Stimulated activated CD4-positive, alpha-beta T cell treated with anti-CD3 and anti-CD28 coated beads, TNF-alpha, amount 100 ng/mL, for 1 hour (primary cell): ENCODE data around the gene SLC6A6.

Source experiments
- DNase-seq, 3 donors: peaks; one replicate each; pipeline ENCODE4 v3.0.0-alpha.2; 2020; ENCODE audit warnings: low read depth in 3 of 3, low spot score in 1 of 3

SLC6A6 gene

DNA sequence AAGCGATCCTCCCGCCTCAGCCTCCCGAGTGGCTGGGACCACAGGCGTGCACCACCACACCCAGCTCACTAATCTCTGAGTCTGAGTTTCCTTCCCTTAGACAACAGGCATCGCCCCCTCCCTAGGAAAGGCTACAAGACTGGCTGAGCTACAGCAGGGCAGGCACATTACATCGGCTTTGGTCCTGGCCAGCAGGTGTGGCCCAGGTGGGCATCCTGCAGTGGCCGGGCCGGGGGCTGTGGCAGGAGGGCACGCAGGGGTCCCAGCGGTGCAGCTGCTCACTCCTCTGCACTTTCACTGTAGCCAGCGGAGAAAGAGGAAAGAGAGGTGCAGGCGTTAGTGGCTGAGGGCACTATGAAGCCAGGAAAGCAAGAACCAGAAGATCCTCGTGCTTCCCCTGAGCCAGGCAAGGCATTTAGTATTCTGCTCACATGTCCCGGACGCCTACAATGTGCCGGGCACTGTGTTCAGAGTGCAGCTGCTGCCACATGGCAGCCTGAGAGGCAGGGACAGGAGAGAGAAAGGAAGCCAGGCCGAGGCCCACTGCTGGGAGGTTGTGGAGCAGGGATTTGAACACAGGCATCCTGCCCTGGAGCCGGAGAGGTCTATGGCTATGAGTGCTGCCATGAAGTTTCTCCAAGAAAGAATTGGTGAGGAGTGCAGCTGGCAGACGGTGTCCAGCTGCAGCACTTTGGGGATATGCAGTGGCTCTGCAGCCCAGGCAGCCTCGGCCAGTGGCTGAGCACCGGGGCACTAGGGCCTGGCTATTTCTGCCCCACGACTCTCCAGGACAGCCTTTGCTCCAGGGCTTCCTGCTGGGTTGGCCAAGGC is 115.4 kb downstream of the SLC6A6 start:
- no peak for DNase-seq

DNA sequence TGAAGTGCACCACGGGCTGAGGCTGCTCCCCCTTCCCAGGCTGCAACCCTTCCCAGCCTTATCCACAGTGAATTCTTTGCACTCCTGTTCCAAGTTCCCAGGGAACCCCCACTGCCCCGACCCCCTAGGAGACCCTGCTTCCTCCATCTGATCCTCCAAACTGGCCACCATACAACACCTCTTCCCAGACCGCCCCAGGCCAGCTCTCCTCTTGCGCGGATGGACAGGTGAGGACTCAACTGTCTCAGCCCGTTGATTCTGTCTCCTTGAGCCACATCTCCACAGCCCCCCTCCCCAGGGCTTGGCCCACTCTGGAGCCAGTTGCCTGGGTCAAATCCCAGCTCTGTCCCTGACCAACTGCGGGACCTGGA is 116.0 kb downstream of the SLC6A6 start:
- no peak for DNase-seq

DNA sequence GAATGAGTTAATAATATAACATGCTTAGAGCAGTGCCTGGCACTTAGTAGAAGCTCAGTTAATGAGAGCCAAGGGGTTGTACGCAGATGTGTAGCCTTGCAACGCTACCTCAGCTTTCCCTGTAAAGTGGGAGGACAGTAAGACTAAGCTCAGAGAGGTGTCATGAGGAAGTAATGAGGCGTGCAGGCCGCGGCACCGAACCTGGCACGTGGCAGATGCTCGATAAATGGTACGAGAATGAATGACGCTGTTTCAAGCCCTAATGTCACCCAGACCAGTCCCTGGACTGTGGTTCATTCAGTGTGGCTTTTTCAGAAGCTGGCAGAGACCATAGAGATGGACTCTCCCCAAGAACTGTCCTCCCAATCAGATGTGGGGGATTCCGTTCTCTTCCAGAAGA is 116.5 kb downstream of the SLC6A6 start:
- no peak for DNase-seq

DNA sequence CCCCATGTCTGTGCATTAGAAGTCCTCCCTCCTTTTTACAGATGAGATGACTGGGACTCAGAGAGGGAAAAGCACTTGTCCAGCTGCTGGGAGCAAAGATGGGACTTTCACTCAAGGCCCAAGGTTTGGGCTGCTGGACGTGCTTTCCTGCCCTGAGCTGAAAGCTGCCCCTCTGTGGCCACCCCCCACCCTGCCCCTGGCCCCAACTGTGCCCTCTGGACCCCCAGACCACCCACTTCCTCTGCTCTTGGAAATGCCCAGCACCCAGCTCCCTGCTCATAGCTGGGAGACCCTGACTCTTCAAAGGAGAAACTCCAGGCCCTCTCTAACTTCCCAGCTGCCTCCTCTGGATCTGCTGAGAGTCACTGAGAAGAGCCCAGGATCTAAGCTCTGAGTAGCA is 117.0 kb downstream of the SLC6A6 start:
- no peak for DNase-seq

DNA sequence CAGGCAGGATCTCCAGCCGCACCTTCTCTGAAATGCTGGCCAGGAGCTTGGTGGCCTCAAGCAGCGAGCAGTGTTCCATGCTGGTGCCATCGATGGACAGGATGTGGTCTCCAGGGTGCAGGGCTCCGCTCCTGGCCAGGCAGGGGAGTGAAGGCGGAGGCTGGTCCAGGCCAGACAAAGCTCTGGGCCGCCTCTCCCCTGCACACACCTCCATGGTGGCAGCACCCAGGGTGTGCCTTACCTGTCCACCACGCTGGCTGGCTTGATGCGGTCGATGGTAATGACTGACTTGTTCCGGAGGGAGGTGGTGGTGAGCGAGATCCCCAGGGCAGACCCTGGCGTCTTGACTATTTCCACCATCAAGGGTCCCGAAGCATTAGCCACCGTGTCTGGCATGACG is 117.7 kb downstream of the SLC6A6 start:
- no peak for DNase-seq

DNA sequence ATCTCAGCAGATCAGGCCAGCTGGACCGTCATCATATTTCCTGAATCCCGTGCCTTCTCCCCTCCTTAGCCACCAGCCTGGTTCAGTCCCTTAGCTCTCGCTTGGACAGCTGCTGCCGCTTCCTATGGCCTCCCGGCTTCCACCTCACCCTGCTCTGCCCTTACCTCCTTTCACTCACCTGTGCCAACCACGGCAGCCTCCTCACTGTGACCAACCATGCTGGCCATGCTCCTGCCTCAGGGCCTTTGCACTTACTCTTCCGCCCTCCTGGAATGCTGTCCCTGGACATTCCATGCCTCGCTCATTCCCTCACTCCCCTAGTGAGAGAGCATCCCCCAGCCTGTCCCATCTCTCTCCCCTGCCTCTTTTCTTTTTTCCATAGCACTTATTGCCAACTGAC is 118.6 kb downstream of the SLC6A6 start:
- no peak for DNase-seq

DNA sequence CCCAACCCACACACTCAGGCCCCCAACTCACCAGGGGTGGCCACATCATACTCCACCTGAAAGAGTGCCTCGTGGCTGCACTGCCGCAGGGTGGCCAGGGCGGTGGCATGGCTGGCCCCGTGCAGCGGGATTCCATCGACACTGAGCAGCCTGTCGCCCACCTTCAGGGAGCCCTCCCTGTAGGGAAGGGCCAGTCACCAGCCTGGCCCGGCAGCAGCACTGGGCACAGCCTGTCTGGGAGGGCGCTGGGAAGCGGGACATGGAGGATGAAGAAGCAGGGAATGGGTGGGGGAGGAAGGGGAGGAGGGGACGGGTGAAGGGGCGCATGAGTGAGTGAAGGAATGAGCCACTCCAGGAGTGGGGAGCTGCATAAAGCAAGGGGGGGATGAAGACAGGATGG is 119.2 kb downstream of the SLC6A6 start:
- no peak for DNase-seq

DNA sequence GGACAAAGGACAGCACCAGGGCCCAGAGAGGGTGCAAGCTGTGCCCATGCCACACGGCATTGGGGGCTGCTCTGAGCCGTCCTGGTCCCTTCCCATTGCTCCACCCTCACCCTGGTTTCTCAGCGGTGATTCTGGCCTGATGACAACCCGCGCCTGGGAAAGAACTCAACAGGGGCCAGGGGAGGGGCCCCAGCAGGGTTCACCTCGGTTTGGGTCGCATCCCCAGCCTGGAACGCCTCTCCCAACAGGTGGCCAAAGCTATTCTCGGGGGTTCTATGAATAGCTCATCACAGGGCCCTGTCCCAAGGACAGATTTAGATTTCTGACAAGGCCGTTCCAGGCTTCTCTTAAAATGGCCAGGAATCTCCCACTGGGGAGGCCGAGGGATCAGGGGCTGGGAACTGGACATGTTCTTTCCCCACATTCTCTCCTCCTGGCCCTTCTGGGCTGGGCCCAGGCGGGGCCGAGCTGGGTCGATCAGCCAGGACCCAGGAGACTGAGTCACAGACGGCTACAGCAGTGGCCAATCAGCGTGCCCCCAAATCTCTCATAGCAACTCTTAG is 119.8 kb downstream of the SLC6A6 start:
- DNase-seq: no peak

DNA sequence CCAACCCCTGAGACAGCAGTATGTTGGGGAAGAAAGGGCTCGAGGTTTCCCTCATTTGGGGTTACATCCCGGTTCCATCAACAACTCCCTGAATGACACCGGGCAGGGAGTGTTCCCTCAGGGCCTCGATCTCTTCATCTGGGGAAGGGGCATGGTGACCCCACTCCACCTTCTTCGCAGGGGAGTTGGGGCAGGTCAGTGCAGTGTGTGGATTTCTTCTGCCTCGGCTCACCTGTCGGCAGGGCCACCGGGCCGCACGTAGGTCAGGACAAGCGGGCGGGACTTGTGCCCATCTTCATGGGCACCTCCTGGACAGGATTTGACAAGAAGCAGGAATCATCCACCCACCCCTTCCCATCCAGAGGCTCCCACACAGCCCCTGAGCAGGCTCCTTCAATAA is 120.4 kb downstream of the SLC6A6 start:
- no peak for DNase-seq

DNA sequence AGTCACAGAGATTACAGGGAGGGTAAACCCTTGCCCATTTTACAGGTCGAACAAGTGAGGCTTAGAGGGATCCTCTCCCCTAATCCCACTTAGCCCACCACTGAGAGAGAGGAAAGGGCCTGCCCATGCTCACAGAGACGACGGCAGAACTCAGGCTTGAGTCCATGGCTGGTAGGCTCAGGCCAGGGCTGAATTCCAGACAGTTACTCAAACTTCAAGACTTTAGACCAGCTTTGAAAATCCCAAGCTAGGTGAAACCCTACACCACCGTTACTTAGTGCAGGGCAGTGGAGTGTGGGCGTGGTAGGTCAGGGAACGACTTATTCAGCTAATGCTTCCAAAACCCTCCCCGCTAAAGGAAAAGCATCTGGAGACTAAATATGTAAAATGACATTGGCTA is 121.4 kb downstream of the SLC6A6 start:
- DNase-seq: no peak

DNA sequence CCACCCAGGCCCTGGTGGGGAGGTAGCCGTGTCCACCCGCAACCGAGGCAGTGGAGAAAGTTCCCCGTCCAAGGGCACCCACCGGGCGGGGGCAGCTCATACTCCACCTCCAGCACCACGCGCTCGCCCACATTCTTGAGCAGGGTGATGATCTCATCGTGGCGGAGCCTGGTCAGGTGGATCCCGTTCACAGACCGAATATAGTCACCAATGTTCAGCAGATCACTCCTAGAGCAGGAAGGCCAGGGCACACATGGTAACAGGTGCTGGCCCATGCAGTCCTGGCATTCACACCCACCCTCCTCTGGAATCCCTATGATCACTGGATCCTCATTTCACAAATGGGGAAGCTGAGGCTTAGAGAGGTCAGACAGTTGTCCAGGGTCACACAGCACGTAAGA is 121.9 kb downstream of the SLC6A6 start:
- no peak for DNase-seq

DNA sequence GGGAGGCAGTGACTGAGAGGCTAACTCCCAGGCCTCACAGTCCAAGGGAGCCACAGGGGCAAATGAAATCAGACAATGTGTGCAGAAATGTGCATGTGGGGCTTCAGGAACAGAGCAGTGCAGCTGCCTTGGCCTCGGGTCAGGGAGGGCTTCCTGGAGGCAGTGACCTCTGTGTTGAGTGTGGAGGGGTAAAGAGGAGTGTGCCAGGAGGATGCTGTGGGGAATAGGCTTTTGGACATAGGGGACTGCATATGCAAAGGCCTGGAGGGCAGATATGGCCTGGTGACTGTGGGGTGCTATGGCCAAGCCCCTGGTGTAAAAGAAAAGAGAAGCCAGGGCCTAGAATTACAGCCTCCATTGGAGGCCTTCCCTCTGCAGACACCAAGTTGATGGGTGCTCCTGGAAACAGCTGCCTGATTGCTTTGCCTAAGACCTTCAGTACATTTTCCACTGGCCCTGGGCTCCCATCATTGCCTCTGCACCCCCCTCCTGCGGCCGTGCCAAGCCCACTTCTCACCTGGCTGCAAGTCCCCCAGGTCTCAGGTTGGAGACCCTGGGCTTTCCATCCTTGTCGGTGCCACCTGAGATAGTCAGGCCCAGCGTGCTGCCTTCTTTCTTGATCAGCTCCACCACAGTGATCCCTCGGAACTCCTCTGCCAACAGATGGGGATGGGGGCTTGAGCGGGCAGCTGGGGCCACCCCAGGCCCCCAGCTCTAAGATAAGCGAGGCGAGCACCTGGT is 122.7 kb downstream of the SLC6A6 start:
- no peak for DNase-seq

DNA sequence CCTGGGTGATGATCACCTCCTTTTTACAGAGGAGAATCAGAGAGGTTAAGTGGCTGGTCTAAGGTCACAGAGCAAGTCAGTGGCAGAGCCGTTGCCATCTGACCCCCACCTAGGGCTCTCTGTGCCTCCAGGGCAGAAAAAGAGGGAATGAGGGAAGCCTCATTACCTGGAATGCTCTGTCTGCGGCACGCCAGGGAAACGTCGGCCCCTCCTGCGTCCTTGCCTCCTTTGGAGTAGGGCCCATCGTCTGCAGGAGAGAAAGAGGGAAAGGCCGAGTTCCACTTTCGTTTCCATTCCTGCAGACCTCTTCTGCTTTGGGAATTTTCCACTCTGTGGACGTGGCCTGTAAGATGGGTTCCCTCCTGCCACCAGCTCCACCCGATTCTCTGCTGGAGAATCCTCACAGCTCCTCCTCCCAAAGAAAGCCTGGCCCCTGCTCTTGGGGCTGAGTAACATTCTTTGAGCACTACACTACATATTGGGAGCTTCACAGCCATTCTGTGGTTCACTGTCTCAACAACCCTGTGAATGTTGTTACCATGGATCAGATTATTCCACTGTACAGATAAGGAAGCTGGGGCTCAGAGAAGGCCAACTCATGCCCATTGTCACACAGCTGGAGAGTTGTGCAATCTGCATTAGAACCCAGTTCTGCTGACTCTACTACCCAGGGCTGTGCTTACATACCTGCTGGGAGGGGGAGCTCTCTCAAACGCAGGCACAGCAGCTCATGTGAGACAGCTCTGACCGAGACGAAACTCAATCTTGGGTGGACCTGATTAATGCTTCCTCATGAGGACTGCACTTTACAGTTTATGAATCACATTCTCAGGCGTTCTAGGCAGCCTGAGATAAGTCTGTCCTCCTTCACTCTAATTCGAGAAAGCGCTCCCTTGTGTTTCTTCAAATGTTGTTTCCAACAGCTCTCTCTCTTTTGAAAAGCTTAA is 123.6 kb downstream of the SLC6A6 start:
- DNase-seq: no peak

DNA sequence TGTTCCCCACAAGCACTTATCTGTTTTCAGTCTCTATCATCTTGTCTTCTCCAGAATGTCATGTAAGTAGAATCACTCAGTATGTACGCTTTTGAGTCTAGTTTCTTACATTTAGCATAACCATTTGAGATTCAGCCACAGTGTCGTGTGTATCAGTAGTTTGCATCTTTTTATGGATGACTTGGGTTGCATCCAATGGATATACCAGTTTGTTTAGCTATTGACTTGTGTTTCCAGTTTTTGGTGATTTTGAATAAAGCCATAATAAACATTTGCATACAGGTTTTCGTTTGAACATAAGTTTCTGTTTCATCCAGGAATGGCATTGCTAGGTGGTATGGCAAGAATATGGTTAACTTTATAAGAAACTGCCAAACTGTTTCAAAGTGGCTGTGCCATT is 125.7 kb downstream of the SLC6A6 start:
- DNase-seq: no peak

DNA sequence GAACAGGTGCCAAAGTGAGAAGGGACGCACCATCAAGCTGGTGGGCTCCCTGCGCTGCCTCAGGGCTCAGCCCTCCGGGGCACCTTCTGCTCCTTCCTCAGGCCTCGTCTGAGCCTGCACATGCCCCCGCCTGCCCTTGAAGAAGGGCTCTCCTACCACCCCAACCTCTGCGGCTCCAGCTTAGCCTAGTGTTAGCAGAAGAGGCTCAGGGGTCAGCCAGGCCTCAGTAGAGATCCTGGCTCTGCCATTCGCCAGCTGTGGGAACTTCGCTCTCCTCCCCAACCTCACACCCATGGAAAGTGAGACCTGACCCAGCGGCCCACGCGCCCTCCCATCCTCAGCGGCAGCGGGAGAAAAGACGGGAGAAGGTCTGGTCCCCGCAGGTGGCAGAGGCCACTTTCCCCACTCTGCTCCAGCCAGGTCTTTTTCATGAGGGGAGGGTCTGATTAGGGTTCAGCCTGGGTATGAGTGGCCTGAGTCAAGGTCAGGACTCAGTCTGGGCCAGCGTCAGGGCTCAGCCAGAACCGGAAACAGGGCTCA is 129.5 kb downstream of the SLC6A6 start:
- DNase-seq: no peak

DNA sequence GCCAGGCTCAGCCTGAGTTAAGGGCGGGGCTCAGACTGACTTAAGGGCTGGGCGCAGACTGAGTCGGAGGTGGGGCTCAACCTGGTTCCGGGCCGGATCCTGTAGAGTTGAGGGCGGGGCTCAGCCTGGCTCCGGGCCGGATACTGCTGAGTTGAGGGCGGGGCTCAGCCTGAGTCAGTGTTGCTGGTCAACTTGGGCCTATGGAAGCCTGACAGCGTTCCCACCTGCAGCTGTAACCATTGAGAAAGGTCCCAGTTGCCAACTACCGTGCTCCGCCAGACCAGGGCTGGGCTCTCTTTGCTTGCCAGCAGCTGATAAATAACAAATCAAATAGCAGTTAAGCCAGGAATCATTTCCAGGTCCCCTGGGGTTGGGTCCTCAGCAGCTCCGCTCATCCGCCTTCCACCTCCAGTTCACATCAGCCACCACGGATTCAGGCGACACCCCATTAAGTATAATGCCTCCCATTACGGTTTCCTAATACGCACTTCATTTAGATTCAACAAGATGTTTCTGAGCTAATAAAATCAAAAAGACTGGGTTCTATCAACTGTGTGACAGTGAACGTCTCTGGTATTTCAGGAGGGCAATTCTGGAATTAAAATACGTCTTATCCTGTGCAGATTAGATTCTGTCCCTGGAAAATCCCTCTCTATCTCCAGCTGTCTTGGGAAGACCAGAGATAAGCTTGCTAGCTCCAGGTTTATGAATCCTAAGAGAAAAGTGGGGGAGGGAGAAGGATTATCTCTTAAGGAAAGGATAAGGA is 130.5 kb downstream of the SLC6A6 start:
- no peak for DNase-seq

DNA sequence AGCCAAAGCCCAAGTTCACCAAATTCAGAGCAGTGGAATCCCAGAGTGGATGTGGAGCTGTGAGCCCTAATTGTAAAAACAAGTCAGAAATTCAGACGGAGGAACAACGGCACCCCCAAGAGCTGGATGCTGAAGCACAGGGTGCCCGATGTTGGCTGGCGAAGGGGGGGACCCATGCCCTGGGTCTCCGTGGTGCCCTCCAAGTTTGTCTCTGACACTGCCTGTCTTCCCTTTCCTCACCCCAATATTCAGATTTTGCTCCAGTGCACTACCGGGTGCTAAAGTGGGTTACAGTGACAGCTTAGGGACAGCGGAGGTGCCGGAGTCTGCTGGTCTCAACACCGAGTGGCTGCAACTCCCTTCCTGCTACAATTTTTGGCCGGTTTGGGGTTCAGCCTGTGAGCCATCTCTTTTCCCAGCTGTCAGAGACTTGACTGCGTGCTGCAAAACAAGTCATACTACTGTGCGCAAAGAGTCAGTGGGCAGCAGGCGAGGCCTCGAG is 131.1 kb downstream of the SLC6A6 start:
- no peak for DNase-seq

DNA sequence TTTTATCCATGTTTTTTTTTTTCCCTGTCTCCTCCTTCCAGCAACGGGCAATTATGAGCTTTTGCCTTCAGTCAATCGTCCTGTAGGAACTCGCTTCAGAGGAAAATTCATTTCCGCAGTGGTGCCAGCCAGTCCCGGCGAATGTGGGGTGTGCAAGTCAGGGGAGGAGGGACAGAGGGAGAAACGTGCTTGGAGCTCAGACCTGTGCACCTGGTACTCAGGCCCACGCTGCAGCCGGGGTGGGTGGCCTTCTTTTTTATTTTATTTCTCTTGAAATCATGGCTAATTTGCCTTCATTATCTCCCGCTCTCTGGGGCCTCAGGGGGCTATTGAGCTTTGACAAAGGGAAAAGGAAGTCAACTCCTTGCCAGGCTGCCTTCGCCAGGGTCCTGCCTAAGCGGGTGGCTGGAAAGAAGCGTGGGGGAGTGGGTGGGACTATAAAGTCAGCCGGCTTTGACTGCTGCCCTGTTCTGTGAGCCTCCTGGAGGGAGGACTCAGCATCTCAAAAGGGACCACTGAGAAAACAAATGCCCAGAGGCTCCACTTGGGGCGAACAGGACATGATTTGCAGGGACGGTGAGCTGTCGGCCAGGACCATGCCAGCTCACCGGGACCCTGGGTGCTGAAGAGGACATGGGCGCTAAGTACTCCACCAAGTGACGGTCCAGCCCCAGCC is 132.2 kb downstream of the SLC6A6 start:
- no peak for DNase-seq

DNA sequence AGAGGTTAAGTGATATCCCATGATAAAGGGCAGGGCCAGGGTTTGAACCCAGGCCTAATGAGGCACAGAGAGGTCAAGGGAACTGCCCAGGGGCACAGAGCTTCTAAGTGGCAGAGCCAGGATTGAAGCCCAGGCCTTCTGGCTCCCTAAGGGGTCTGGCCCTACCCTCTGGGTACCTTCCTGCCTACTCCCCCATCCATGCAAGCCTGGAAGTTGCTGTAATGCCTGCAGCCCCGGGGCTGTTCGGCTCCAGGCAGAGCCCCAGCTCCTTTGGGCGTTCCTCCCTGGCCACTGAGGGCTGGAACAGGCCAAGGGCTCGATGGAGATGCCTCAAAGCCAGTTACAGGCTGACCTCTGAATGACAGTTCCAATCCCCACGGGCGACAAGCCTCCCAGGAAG is 133.2 kb downstream of the SLC6A6 start:
- DNase-seq: no peak
